ENCODE data around the gene SNRPE.
"Not testable (repeated sequence)": the region's sequence is repeated elsewhere in the genome, so short reads cannot be mapped to it uniquely, and the experiment has no call there.

Gene SNRPE

GRCh38 chr1:203861379-203862184 is at the start of gene SNRPE:
Gene SNRPE (plus strand): TSS chr1:203861599. CDS start chr1:203861660, 61 bp downstream.
- peak; percentile 93 for DNase-seq (ENCODE audit: low read depth)

DNA sequence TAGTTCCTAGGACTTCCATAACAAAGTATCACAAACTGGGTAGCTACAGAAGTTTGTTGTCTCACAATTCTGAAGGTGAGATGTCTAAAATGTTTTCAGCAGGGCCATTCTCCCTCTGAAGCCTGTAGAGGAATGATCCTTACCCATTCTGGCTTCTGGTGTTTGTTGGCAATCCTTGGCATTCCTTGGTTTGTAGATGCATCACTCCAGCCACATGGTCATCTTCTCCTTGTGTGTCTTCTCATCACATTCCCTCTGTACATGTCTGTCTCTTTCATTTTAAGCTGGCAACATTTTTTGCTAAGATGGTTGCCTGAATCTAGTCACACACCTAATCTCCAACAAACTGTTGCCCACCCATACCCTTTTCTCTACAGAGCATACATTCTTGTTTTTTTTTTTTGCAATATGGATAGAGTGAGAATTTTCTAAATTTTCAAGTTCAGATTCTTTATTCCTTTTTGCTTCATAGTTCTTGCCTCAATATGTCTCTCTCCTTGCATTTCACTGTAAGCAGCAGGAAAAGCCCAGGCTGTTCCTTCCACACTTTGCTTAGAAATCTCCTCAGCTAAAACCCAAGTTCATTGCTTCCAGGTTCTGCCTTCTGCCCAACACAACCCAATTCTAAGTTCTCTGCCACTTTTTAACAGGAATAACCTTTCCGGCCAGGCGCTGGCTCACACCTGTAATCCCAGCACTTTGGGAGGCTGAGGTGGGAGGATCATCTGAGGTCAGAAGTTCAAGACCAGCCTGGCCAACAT is 47.6 kb upstream of the SNRPE start:
- DNase-seq (ENCODE audit: low read depth): no peak

- DNase-seq (ENCODE audit: low read depth): no peak
These were observed 43.0 kb upstream of the SNRPE start for GRCh38 chr1:203818399-203818798.

- DNase-seq (ENCODE audit: low read depth): no peak
These were observed 38.1 kb upstream of the SNRPE start for GRCh38 chr1:203823306-203823705.

DNA sequence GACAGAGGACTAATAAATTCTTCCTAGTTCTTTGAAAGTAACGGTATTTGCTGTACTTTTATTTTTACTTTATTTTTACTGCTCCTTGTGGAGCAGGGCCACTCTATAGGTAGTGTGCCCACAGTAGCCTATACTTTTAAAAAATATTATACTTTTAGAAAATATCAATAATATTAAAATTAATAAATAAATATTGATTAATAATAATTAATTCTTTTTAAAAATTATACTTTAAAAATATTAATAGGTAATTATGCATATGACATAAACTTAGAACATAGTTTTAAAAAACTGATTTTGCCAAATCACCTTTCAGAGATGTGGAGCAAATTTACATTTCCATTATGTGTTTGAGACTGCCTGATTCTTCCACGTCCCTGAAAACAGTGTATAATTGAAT is 35.2 kb upstream of the SNRPE start:
- DNase-seq (ENCODE audit: low read depth): no peak

GRCh38 chr1:203828002-203828401 is 33.4 kb upstream of the SNRPE start:
- DNase-seq (ENCODE audit: low read depth): no peak

DNA sequence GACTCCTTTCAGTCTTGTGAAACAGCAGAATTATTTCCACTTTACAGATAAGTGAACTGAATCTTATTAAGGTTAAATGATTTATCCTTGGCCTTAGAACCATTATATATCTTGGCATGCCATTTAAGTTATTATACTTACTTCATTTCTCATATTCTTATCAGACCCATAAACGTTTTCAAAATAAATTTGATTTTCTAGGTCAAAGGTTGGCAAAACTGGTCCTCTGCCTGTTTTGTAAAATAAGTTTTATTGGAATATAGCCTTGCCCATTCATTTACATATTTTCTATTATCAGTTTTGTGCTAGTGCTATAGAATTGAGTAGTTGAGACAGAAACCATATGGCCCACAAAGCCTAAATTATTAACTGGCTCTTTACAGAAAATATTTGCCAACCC is 32.9 kb upstream of the SNRPE start:
- no peak for DNase-seq (ENCODE audit: low read depth)

DNA sequence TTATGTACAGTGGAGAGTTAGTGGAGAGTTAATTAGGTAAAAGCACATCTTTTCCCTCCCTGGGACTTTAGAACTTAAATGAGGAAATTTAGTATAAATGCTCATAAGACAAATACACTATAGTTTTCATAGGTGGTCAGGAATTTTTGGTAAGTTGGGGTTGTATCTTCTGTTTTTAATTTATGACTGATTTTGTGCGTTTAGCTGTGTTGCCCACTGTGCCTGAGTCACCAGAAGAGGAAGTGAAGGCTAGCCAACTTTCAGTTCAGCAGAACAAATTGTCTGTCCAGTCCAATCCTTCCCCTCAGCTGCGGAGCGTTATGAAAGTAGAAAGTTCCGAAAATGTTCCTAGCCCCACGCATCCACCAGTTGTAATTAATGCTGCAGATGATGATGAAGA is 32.2 kb upstream of the SNRPE start:
- not testable (repeated sequence) for DNase-seq (ENCODE audit: low read depth)

- DNase-seq (ENCODE audit: low read depth): no peak
These were observed 25.9 kb upstream of the SNRPE start for GRCh38 chr1:203835476-203835875.

- DNase-seq (ENCODE audit: low read depth): no peak
These were observed 22.3 kb upstream of the SNRPE start for GRCh38 chr1:203839081-203839480.

DNA sequence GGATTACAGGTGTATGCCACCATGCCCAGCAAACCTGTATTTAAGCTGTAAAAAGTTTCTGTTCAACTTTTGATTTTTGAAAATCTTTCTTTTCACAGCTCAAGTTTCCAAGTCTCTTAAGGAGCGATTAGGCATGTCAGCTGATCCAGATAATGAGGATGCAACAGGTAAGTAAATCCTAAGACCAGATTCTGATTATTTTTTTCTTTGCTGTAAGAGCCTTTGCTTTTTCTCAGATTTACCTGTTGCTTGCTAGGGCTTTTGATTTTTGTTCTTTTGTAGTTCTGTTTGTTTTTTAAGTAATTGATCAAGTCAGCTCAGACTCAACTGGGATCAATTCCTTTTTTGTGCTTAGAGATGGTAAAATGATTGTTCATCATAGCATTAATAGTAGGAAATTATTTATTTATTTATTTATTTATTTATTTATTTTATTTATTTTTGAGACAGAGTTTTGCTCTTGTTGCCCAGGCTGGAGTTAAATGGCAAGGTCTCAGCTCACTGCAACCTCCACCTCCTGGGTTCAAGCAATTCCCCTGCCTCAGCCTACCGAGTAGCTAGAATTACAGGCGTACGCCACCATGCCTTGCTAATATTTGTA is 21.1 kb upstream of the SNRPE start:
- DNase-seq (ENCODE audit: low read depth): no peak

- DNase-seq (ENCODE audit: low read depth): no peak
These were observed 18.9 kb upstream of the SNRPE start for GRCh38 chr1:203842559-203842876.

GRCh38 chr1:203843435-203843834 is 18.0 kb upstream of the SNRPE start:
- DNase-seq (ENCODE audit: low read depth): no peak

DNA sequence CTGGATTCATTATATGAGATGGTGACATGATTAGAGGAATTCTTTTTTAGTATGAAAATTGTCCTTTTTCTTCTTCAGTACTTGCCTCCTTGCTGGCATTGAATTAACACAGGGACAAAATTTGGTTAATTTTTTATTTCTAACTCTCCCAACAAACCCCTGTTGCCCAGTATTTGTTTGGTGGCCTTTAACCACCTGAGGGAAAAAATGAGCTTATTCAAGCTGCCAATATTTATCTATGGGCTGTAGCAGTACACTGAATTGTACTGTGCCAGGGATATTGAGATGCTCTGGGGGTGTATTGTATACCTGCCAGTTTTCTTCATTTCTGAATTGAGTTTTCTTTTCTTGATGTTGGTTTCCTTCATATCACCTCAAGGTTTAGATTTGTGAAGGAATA is 8.3 kb upstream of the SNRPE start:
- DNase-seq (ENCODE audit: low read depth): not testable (repeated sequence)

GRCh38 chr1:203858055-203858454 is 3.3 kb upstream of the SNRPE start:
- peak; percentile 69 for DNase-seq (ENCODE audit: low read depth)

DNA sequence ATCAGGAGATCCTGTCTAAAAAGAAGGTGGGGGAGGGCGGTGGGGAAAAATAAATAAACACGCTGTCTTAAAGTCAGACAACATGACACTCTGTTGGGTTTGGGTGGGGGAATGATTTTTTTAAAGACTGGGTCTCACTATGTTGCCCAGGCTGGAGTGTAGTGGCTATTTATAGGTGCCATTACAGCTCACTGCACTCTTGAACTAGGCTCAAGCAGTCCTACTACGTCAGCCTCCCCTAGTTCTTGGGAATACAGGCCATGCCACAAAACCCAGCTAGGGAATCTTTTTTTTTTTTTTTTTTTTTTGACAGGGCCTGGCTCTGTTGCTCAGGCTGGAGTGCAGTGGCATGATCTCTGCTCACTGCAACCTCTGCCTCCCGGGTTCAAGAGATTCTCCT is 2.4 kb upstream of the SNRPE start:
- DNase-seq (ENCODE audit: low read depth): no peak

- DNase-seq (ENCODE audit: low read depth): no peak
These were observed 888 bp upstream of the SNRPE start for GRCh38 chr1:203860396-203861025.

DNA sequence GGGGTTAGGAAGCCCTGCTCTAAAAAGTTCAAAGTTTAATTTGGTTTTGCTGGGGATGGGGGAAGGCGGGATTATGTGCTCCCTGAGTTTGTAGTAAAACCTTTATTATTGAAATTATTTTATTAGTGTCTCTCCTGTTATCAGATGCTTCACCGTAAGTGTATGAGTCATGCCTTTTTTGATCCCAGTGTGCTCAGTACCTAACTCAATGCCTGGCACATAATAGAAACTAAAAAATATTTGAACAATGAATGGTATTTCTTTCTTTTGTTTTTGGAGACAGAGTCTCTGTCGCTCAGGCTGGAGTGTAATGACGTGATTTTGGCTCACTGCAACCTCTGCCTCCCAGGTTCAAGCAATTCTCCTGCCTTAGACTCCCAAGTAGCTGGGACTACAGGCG is 6.4 kb downstream of the SNRPE start:
- DNase-seq (ENCODE audit: low read depth): no peak

DNA sequence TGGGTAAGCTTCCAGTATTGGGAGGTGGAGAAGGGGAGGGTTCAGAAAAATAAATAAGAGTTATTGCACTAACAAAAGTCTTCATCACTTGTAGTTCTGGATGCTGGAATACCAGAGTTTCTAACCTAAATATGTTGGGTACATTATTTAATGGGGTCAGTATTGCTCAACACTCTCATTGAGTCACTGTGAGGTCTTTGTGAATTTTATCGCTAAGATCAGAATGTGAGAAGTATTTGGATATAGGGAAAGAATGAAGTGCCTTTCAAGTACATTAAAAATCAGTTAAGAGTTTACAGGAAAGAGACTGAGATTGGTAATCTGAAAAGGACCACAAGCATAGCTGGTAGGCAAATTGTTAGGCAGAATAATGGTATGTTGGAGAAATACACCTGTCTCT is 8.8 kb downstream of the SNRPE start:
- no peak for DNase-seq (ENCODE audit: low read depth)

GRCh38 chr1:203871114-203871880 is 9.9 kb downstream of the SNRPE start:
- no peak for DNase-seq (ENCODE audit: low read depth)

- DNase-seq (ENCODE audit: low read depth): no peak
These were observed 11.7 kb downstream of the SNRPE start for GRCh38 chr1:203873094-203873493.

DNA sequence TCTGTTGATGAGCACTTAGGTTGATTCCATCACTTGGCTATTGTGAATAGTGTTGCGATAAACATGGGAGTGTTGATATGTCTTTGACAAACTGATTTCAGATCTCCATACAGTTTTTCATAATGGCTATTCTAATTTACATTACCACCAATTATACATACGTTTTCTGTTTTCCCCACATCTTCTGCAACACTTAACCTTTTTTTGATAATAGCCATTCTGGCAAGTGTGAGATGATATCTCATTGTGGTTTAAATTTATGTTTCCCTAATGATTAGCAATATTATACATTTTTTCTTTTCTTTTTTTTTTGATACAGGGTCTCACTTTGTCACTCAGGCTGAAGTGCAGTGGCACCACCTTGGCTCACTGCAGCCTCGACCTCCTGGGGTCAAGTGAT is 17.0 kb downstream of the SNRPE start:
- no peak for DNase-seq (ENCODE audit: low read depth)
